NB4 (cell line): ENCODE results near the gene NT5DC1.

Experiments
- DNase-seq: peaks from one replicate; pipeline ENCODE4 v3.0.0; 2010; ENCODE audit warnings: low read depth
- H3K4me3 ChIP-seq: one replicate; pipeline ENCODE4 v1.5.1; 2011; ENCODE audit warnings: mild to moderate bottlenecking, low read depth, low read length, moderate library complexity
- MYC ChIP-seq: IDR thresholded peaks from 2 replicates; pipeline ENCODE4 v1.6.1; 2011; ENCODE audit warnings: low read depth, low read length
- POLR2A ChIP-seq: IDR thresholded peaks from 2 replicates; pipeline ENCODE4 v1.6.1; 2011; ENCODE audit warnings: mild to moderate bottlenecking; ENCODE audit not compliant: insufficient read length; ENCODE audit errors: extremely low read depth
- TF ChIP-seq, protein P1 (sequence below): IDR thresholded peaks from 2 replicates; pipeline ENCODE4 v1.6.1; 2011; ENCODE audit warnings: low read depth, low read length
- TF ChIP-seq, protein P2 (sequence below): IDR thresholded peaks from one replicate; pipeline ENCODE4 v1.5.1; 2012; ENCODE audit warnings: low read depth, low read length

The NT5DC1 gene

DNA sequence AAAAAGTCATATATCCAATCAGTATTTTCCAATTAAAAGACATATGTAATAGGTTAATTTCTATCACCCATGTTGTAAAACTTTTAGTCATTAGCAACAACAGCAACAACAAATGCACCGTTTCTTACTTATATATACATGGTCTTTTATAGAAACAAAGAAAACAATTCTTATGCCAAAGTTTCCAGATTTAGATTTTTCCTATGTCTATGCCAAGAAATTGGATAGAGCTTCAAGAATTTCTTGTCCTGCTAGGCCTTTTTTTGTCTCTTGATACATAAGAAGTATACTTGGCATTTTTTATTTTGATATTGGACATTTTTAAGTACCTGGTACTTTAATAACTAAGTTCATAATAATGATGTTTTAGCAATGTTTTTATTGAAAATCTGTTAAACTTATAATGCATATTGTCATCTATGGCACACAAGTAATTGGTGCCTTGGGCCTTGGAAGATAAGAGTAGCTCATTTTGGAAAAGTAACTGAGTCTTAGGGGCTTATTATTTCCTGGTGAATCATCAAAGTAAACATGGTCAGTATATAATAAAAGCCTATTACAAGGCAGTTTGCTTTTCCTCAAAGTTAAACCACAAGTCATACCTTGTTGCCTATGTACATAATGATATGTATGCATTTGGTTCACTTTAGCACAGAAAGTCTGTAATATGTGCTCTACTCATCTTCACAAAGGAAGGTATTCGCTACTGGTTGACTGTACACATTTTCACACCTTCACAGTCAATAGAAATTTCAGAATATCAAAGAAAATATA, 29.9 kb upstream of the NT5DC1 start:
- TF ChIP-seq, protein P1, sequence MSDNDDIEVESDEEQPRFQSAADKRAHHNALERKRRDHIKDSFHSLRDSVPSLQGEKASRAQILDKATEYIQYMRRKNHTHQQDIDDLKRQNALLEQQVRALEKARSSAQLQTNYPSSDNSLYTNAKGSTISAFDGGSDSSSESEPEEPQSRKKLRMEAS = no peak
- no peak overlapping the region for H3K4me3 ChIP-seq
- no peak for DNase-seq

DNA sequence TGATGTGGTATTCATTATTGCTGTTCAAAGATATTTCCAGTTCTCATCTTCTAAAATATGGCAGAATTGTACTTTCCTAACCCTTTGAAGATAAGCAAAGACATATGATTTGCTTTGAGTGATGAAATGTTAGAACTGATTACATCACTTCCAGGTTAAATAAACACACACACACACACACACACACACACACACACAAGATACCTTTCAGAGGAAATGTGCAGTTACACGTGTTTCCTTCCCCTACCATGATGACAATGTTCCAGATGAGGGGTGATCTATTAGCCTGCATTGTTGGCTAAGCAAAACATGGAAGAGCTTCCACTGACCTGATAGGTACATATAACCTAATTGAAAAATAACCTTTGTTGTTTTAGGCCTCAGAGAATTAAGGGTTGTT, 28.3 kb upstream of the NT5DC1 start:
- no peak for DNase-seq
- no peak overlapping the region for H3K4me3 ChIP-seq
- TF ChIP-seq, protein P1 = no peak
- TF ChIP-seq POLR2A = no peak
- TF ChIP-seq, protein P2, sequence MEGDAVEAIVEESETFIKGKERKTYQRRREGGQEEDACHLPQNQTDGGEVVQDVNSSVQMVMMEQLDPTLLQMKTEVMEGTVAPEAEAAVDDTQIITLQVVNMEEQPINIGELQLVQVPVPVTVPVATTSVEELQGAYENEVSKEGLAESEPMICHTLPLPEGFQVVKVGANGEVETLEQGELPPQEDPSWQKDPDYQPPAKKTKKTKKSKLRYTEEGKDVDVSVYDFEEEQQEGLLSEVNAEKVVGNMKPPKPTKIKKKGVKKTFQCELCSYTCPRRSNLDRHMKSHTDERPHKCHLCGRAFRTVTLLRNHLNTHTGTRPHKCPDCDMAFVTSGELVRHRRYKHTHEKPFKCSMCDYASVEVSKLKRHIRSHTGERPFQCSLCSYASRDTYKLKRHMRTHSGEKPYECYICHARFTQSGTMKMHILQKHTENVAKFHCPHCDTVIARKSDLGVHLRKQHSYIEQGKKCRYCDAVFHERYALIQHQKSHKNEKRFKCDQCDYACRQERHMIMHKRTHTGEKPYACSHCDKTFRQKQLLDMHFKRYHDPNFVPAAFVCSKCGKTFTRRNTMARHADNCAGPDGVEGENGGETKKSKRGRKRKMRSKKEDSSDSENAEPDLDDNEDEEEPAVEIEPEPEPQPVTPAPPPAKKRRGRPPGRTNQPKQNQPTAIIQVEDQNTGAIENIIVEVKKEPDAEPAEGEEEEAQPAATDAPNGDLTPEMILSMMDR = no peak
- no peak for TF ChIP-seq MYC

DNA sequence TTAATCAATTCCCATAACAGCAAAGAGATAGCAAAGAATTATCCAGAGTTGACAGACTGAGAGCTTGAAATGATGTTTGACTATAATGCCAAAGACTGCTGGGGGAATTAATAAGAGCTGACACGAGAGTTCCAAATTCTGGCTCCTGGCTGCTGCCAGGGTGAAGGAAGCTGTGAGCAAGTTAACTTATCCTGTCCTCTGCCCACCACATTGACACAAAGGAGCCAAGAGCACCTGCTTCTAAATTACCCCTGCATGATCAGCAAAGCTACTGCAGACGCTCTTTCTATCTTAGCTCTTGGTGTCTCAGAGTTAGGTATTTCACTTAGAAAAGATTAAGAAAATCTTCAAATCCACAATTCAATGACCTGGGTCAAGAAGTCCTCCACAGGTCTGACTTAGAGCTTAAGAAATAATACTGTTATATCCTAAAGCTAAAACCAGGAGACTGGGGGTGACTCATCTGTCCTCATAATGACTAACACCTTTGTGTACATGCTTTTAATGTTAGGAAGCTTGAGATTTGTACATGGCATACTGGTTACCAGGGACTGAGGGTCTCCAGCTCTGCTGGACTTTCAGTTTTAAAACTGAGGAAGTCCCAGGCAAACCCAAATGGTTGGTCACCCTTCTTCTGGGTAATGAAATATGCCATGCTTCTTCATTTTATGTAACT, 26.8 kb upstream of the NT5DC1 start:
- TF ChIP-seq POLR2A = no peak
- TF ChIP-seq, protein P1 = no peak
- TF ChIP-seq, protein P2 = no peak
- TF ChIP-seq MYC = no peak
- H3K4me3 ChIP-seq = no peak overlapping the region
- DNase-seq = no peak

DNA sequence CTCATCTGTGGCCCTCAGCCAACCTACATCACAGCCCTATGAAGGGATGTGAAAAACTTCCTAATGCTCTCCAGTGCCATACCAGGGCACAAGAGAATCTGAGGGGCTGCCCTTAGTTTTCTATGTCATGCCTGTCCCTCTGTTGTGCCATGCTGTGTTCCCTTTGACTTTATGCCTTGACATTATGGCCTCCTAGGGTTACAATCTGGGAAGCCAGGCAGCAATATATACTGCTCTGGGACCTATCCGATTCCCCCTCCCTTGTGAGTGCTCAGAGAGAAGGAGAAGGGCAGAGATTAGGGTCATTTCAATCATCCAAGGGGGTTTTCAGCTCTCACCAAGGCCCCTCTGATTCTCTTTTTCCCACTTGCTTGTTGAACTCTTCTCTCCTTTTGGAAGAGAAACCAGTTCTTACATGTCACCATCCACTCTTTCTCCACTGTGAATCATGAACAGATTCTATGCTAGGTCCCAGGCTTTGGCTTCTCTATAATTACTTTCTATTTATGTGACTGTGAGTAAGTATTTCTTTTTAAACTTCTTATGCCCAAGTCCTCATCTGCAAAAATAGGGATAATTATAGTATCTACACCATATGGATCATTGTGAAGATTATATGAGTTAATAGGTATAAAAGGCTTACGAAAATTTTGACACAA, 25.8 kb upstream of the NT5DC1 start:
- TF ChIP-seq, protein P2 = no peak
- TF ChIP-seq MYC (no peak), POLR2A (no peak)
- TF ChIP-seq, protein P1 = no peak
- DNase-seq = no peak

DNA sequence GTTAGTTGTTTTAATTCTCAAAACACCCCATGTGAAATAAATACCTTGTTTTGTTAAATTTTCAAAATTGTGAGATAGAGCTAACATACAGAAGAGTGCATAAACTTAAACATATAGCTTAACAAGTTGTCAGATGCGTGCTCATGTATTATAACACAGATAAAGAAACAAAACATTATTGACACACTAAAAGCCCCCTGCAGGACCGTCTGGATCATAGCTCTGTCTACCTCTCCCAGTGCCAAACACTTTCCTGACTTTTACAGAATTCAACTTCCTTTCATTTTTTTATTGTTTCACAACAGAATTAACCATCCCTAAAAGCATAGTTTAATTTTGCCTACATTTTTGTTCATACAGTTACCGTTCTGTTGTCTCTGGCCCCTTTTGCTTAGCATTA, 22.1 kb upstream of the NT5DC1 start:
- no peak overlapping the region for H3K4me3 ChIP-seq
- TF ChIP-seq, protein P1 = no peak
- no peak for TF ChIP-seq POLR2A
- TF ChIP-seq, protein P2 = no peak
- TF ChIP-seq MYC = no peak
- DNase-seq = no peak

More for the DNA sequence above, 25.8 kb upstream of the NT5DC1 start:
- H3K4me3 ChIP-seq = no peak overlapping the region

DNA sequence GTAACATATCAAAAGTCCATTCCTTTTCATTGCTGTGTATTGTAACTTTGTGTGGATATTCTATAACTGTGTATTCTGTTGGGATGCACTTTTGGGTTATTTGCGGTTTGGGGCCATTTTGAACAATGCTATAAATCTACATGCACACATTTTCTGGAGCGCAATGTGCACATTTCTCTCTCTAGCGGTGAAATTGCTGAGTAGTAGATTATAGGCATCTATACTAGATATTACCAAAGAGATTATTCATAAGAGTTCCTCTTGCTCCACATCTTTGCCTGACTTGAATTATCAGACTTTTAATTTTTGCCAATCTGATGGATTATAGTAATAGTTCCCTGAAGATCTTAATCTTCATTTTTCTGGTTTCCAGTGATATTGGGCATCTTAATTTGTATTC, 21.7 kb upstream of the NT5DC1 start:
- TF ChIP-seq, protein P1 = no peak
- TF ChIP-seq POLR2A (no peak), MYC (no peak)
- TF ChIP-seq, protein P2 = no peak
- H3K4me3 ChIP-seq = no peak overlapping the region
- DNase-seq = no peak
